ENCODE results near the gene GNB1L. TPM values are rescaled to one million over a fixed set of nuclear protein-coding genes. Genes with fewer than 3 reads are reported as not detected.

GNB1L gene
- total and polyA plus RNA-seq, 2 of the 13 experiments (the other 11 are each of a cell fraction or from before 2014, with no cell fraction given), result 2.5 to 7.4 TPM

GRCh38 chr22:19795617-19796008 lies 59.1 kb downstream of the GNB1L start:
- 87% methylated on average over 4 of the region's 6 CpGs for WGBS (ENCODE audit: low lambda C conversion rate)
- no peak for TF ChIP-seq DRAP1 (CRISPR knock-in tag; IDR thresholded peaks at IDR 0.05)
- no peak for TF ChIP-seq SRY (CRISPR knock-in tag; IDR thresholded peaks at IDR 0.05)
- TF ChIP-seq SNAPC4 (CRISPR knock-in tag; IDR thresholded peaks at IDR 0.05), result no peak
- no peak for TF ChIP-seq ZNF17 (CRISPR knock-in tag; IDR thresholded peaks at IDR 0.05)
- no peak for TF ChIP-seq ZNF747 (CRISPR knock-in tag; IDR thresholded peaks at IDR 0.05; ENCODE audit: borderline replicate concordance)
- no peak for TF ChIP-seq ZBTB42 (CRISPR knock-in tag; IDR thresholded peaks at IDR 0.05)
- TF ChIP-seq ZNF557 (CRISPR knock-in tag; IDR thresholded peaks at IDR 0.05), result no peak
- no peak for TF ChIP-seq ZNF597 (CRISPR knock-in tag; IDR thresholded peaks at IDR 0.05)
- no peak for TF ChIP-seq KAT2B (IDR thresholded peaks at IDR 0.05; ENCODE audit: borderline replicate concordance, low read depth, low read length)
- no peak for TF ChIP-seq GRHL1 (CRISPR knock-in tag; conservative IDR thresholded peaks at IDR 0.05)
- no peak for TF ChIP-seq FOXO1 (CRISPR knock-in tag; IDR thresholded peaks at IDR 0.05)
- TF ChIP-seq CEBPG (CRISPR knock-in tag; IDR thresholded peaks at IDR 0.05), result no peak
- no peak for TF ChIP-seq ZNF670 (CRISPR knock-in tag; IDR thresholded peaks at IDR 0.05; ENCODE audit: borderline replicate concordance)
- TF ChIP-seq ZNF644 (CRISPR knock-in tag; IDR thresholded peaks at IDR 0.05; ENCODE audit: low read depth), result no peak
- no peak for TF ChIP-seq GPBP1L1 (CRISPR knock-in tag; IDR thresholded peaks at IDR 0.05)
- no peak for TF ChIP-seq ZNF430 (CRISPR knock-in tag; IDR thresholded peaks at IDR 0.05)
- TF ChIP-seq YY1 (IDR thresholded peaks at IDR 0.05; ENCODE audit: insufficient read depth, insufficient replicate concordance, low read depth, low read length), result no peak
- no TSS peak for BruUV-seq (replicated peaks)
- no peaks in the 10 kb centered on the region for H4K20me1 ChIP-seq (ENCODE audit: insufficient read depth, low read length)
- H3K4me1 ChIP-seq (ENCODE audit: insufficient read depth, low read length), result peaks cover 7% of the 10 kb centered on the region; the same call in 1 of the 2 replicates
- H3K27ac ChIP-seq (ENCODE audit: extremely low read length, insufficient read depth, low read length), result no peak overlapping the region
- H3K79me2 ChIP-seq (ENCODE audit: insufficient read depth, low read length), result no peaks in the 10 kb centered on the region
- intact Hi-C loops (cut with micrococcal nuclease; ENCODE audit: unreplicated experiment), result no loop called here
- H3K36me3 ChIP-seq (replicated peaks in 1 of 2; ENCODE audit: control insufficient read depth in 1 of 2, insufficient read depth in 2 of 2, low read length in 2 of 2), result no peaks in the 10 kb centered on the region
- no peak overlapping the region for H2AFZ ChIP-seq (ENCODE audit: low read length)
- no peak overlapping the region for H3K4me3 ChIP-seq (replicated peaks in 1 of 3; ENCODE audit: insufficient read depth in 1 of 3, low read depth in 2 of 3, low read length in 3 of 3)
- CTCF ChIA-PET (ENCODE audit: low intra/inter-chr PET ratio, low total read pairs), result no interaction called here
- in situ Hi-C loops (cut with HindIII; ENCODE audit: extremely low pct_ligation_motif_present, low pct_unique_long_range_greater_than_20kb), result no loop called here
- no peaks in the 10 kb centered on the region for H3K27me3 ChIP-seq (ENCODE audit: control insufficient read depth in 1 of 2, insufficient read depth in 2 of 2, low read length in 2 of 2)
- DNase-seq (ENCODE audit: low spot score) (no peak), ATAC-seq (no peak), FAIRE-seq (no peak)
- H3K9me3 ChIP-seq (ENCODE audit: low read length), result no peaks in the 10 kb centered on the region
- POLR2A ChIA-PET, result no interaction called here
- H3K4me2 ChIP-seq (ENCODE audit: low read depth, low read length), result no peak overlapping the region
- H3K9ac ChIP-seq (ENCODE audit: insufficient read depth, low read depth, low read length), result no peak overlapping the region

All from HepG2 (cell line).